ENCODE data around the gene CILP.

GRCh38 chr15:65154720-65155119 lies 56.6 kb downstream of the CILP start:
- TF ChIP-seq CTCF (IDR thresholded peaks at IDR 0.05; ENCODE audit: low read depth, low read length) (no peak), EZH2phosphoT487 (IDR thresholded peaks at IDR 0.05; ENCODE audit: low read depth) (no peak)

Data from OCI-LY3 (cell line).